Measurements from ENCODE around the gene PMM2. TPM values are rescaled to one million over a fixed set of nuclear protein-coding genes. Genes with fewer than 3 reads are reported as not detected.

PMM2 gene
- total and polyA plus RNA-seq, 9 of the 15 experiments (the other 6 are each of a cell fraction or from before 2014, with no cell fraction given) = 5.6 to 42.7 (median 25.9) TPM

GRCh38 chr16:8887431-8887765 is 89.8 kb downstream of the PMM2 start:
- H3K36me3 ChIP-seq (ENCODE audit: control insufficient read depth, insufficient read depth, low read length) = peaks cover 31% of the 10 kb centered on the region; the same call in 2 of the 3 replicates
- BruUV-seq (replicated peaks) = no TSS peak
- peaks cover 26% of the 10 kb centered on the region for H4K20me1 ChIP-seq (replicated peaks; ENCODE audit: control insufficient read depth, insufficient read depth, low read length)
- H3K9me3 ChIP-seq (replicated peaks; ENCODE audit: control insufficient read depth, insufficient read depth, low read depth, low read length) = no peaks in the 10 kb centered on the region
- in situ Hi-C loops (cut with MboI) (no loop called here), intact Hi-C loops (cut with micrococcal nuclease) (no loop called here)
- no peak overlapping the region for H2AFZ ChIP-seq (ENCODE audit: low read depth, low read length)
- FAIRE-seq = no peak
- POLR2A ChIA-PET = interaction anchor here (0.7 kb wide), 1 partner anchor 47 kb away, joined by 3 read pairs; no protein-coding TSS in a partner anchor
- no peak overlapping the region for H3K4me2 ChIP-seq (ENCODE audit: insufficient read depth, low read length)
- no peak overlapping the region for H3K9ac ChIP-seq (ENCODE audit: insufficient read depth in 1 of 2, low read depth in 2 of 2, low read length in 2 of 2)
- H3K9me1 ChIP-seq (ENCODE audit: control insufficient read depth, insufficient read depth, low read length) = peaks cover 4% of the 10 kb centered on the region
- H3K79me2 ChIP-seq (ENCODE audit: control insufficient read depth, insufficient read depth, low read length) = no peaks in the 10 kb centered on the region
- TF ChIP-seq HBP1 (CRISPR knock-in tag; IDR thresholded peaks at IDR 0.05) (0 out of 2 replicates have a peak, but pooled peaks have one; percentile 32), POLR2A (conservative IDR thresholded peaks at IDR 0.05) (0 out of 2 replicates have a peak, but pooled peaks have one; percentile 21), ZNF79 (CRISPR knock-in tag; IDR thresholded peaks at IDR 0.05; ENCODE audit: low read depth) (no peak), YY1 (IDR thresholded peaks at IDR 0.05; ENCODE audit: borderline replicate concordance in 1 of 3, control insufficient read depth in 1 of 3, extremely low read depth in 1 of 3, insufficient read depth in 3 of 3, insufficient read length in 1 of 3, insufficient replicate concordance in 2 of 3, low read depth in 1 of 3, low read length in 2 of 3) (no peak), GTF2B (IDR thresholded peaks at IDR 0.05; ENCODE audit: extremely low read depth, insufficient read length) (no peak), MITF (IDR thresholded peaks at IDR 0.05) (no peak), POLR2AphosphoS5 (IDR thresholded peaks at IDR 0.05; ENCODE audit: control insufficient read depth, insufficient read depth, low read depth, low read length) (no peak), BRD9 (IDR thresholded peaks at IDR 0.05; ENCODE audit: low read depth, partially characterized antibody) (no peak), ZNF445 (CRISPR knock-in tag; IDR thresholded peaks at IDR 0.05; ENCODE audit: low read depth) (no peak), RB1 (IDR thresholded peaks at IDR 0.05; ENCODE audit: low read depth) (no peak), ZNF740 (CRISPR knock-in tag; IDR thresholded peaks at IDR 0.05) (no peak), ZNF740 (tag; IDR thresholded peaks at IDR 0.05) (no peak), NBN (IDR thresholded peaks at IDR 0.05; ENCODE audit: low read depth) (no peak), SLC30A9 (CRISPR knock-in tag; IDR thresholded peaks at IDR 0.05) (no peak), DNMT1 (IDR thresholded peaks at IDR 0.05) (no peak)
- no peak for DNase-seq (ENCODE audit: extremely low read depth in 1 of 4, low spot score in 3 of 4)
- no peak overlapping the region for H3K27ac ChIP-seq (ENCODE audit: extremely low read depth, low read depth, low read length)
- H3K27me3 ChIP-seq (ENCODE audit: control insufficient read depth in 2 of 2, insufficient read depth in 2 of 2, low read length in 2 of 2) = no peaks in the 10 kb centered on the region
- H3K4me3 ChIP-seq = no peak overlapping the region
- 74% methylated on average over 6 of the region's 6 CpGs for WGBS (ENCODE audit: insufficient coverage, low coverage, missing lambda C conversion rate)
- no peak for ATAC-seq
- H3K4me1 ChIP-seq (replicated peaks in 1 of 2; ENCODE audit: control insufficient read depth in 2 of 2, insufficient read depth in 2 of 2, low read length in 2 of 2) = peaks cover 6 to 43% of the 10 kb centered on the region in 2 experiments; a peak in 4 of 5 replicates
- CTCF ChIA-PET (ENCODE audit: low intra/inter-chr PET ratio) = no interaction called here

All from K562 (cell line).